K562 (cell line): ENCODE data around the gene RGR. TPM values are rescaled to one million over a fixed set of nuclear protein-coding genes. Genes with fewer than 3 reads are reported as not detected.

Source experiments
- ATAC-seq: fragments of 200-7000 bp; cut with Tn5 transposase; 3 replicates; pipeline ENCODE4 v1.9.1; 2020; ENCODE audit warnings: moderate library complexity
- BruUV-seq: library from RNA; stranded (reverse); fragments of 400-500 nt; replicated peaks from 2 replicates; lab custom pipeline; 2021; lab: Mats Ljungman, UMichigan
- CTCF ChIA-PET: fragments of 300-600 bp; formaldehyde crosslinking; extraction: SDS; loops from one replicate; lab custom pipeline; 2021; ENCODE audit warnings: low intra/inter-chr PET ratio; lab: Yijun Ruan, JAX
- POLR2A ChIA-PET: fragments of 300-600, 350-650 bp; sonication (Branson Sonifier 250); formaldehyde crosslinking; extraction: SDS; loops from one replicate; lab custom pipeline; 2021; ENCODE audit warnings: antibody characterized with exemption, inconsistent platforms; lab: Yijun Ruan, JAX
- DNase-seq, 4 experiments: peaks; one replicate each; pipeline versions ENCODE4 v3.0.0 to v3.0.0-alpha.2; 2011 to 2018; ENCODE audit warnings: low spot score in 3 of 4, mixed read lengths in 3 of 4; ENCODE audit errors: extremely low read depth in 1 of 4
- FAIRE-seq: peaks from 2 replicates; lab custom pipeline; 2011; peaks lifted over from hg19 to GRCh38; lab: Jason Lieb, UNC
- H2AFZ ChIP-seq: 2 replicates; pipeline ENCODE4 v1.6.0; 2011; ENCODE audit warnings: low read depth, low read length, control low read depth, inconsistent platforms
- H3K27ac ChIP-seq: fragments of 200-600 bp; 3 replicates; pipeline ENCODE4 v1.8.0; 2011; ENCODE audit warnings: low read depth, mild to moderate bottlenecking, control low read depth, inconsistent platforms, low read length, moderate library complexity, mixed read lengths; ENCODE audit errors: extremely low read depth
- H3K27me3 ChIP-seq, 2 experiments: fragments of 300-600 bp in 1 of 2; 2 replicates in 1 of 2; 3 replicates in 1 of 2; pipeline versions ENCODE4 v1.6.0 to v1.8.0; 2011; ENCODE audit warnings: inconsistent platforms in 2 of 2, low read length in 2 of 2, mild to moderate bottlenecking in 1 of 2, mixed read lengths in 1 of 2, moderate library complexity in 1 of 2; ENCODE audit not compliant: control insufficient read depth in 2 of 2, insufficient read depth in 2 of 2
- H3K36me3 ChIP-seq: fragments of 300-600 bp; 3 replicates; pipeline ENCODE4 v1.8.0; 2011; ENCODE audit warnings: mild to moderate bottlenecking, low read length, inconsistent platforms; ENCODE audit not compliant: control insufficient read depth, insufficient read depth
- H3K4me1 ChIP-seq, 2 experiments: fragments of 200-600 bp in 1 of 2; replicated peaks in 1 of 2; 2 replicates in 1 of 2; 3 replicates in 1 of 2; pipeline versions ENCODE4 v1.5.1 to v1.8.0; 2011; ENCODE audit warnings: inconsistent platforms in 2 of 2, low read length in 2 of 2, mild to moderate bottlenecking in 1 of 2, mixed read lengths in 1 of 2, moderate library complexity in 1 of 2; ENCODE audit not compliant: control insufficient read depth in 2 of 2, insufficient read depth in 2 of 2
- H3K4me2 ChIP-seq: 2 replicates; pipeline ENCODE4 v1.6.1; 2011; ENCODE audit warnings: low read length, control low read depth, inconsistent platforms, mixed read lengths; ENCODE audit not compliant: insufficient read depth
- H3K4me3 ChIP-seq: fragments of 200-600 bp; sonication (generic), shearing (Covaris generic); 2 replicates; pipeline ENCODE4 v1.5.1; 2016; ENCODE audit warnings: control low read depth, inconsistent platforms
- H3K79me2 ChIP-seq: fragments of 200-600 bp; 3 replicates; pipeline ENCODE4 v1.8.0; 2011; ENCODE audit warnings: low read length, inconsistent platforms; ENCODE audit not compliant: control insufficient read depth, insufficient read depth
- H3K9ac ChIP-seq, 2 experiments: 2 replicates each; pipeline versions ENCODE4 v1.6.0 to v1.6.1; 2011; ENCODE audit warnings: low read depth in 2 of 2, low read length in 2 of 2, control low read depth in 1 of 2, inconsistent platforms in 1 of 2, mild to moderate bottlenecking in 1 of 2, mixed read lengths in 1 of 2; ENCODE audit not compliant: insufficient read depth in 1 of 2
- H3K9me1 ChIP-seq: one replicate; pipeline ENCODE4 v1.6.0; 2011; ENCODE audit warnings: inconsistent platforms, mild to moderate bottlenecking, low read length, moderate library complexity; ENCODE audit not compliant: control insufficient read depth, insufficient read depth
- H3K9me3 ChIP-seq: replicated peaks from 2 replicates; pipeline ENCODE4 v1.5.1; 2011; ENCODE audit warnings: low read depth, low read length, inconsistent platforms; ENCODE audit not compliant: control insufficient read depth, insufficient read depth
- H4K20me1 ChIP-seq: replicated peaks from 2 replicates; pipeline ENCODE4 v1.6.1; 2011; ENCODE audit warnings: low read length, inconsistent platforms, mixed read lengths; ENCODE audit not compliant: control insufficient read depth, insufficient read depth
- CEBPG ChIP-seq, 3 experiments: fragments of 200-800 bp in 1 of 3; sonication (Bioruptor generic) in 1 of 3; sonication (generic) in 1 of 3; formaldehyde crosslinking in 1 of 3; IDR thresholded peaks in 2 of 3; conservative IDR thresholded peaks in 1 of 3; 2 replicates each; pipeline versions ENCODE4 v1.6.1 to v1.8.0; 2016 to 2022; ENCODE audit warnings: missing compliant biosample characterization in 2 of 3, missing genetic modification characterization in 2 of 3, mild to moderate bottlenecking in 1 of 3, missing genetic modification reagents in 1 of 3
- NFRKB ChIP-seq: fragments of 450-650 bp; IDR thresholded peaks from 2 replicates; pipeline ENCODE4 v1.6.1; 2016; ENCODE audit warnings: low read depth
- SMAD1 ChIP-seq: fragments of 150-350 bp; IDR thresholded peaks from 2 replicates; pipeline ENCODE4 v1.6.1; 2014; ENCODE audit warnings: low read length, low read depth; ENCODE audit not compliant: partially characterized antibody
- SREBF1 ChIP-seq: fragments of 150-350 bp; IDR thresholded peaks from 2 replicates; pipeline ENCODE4 v1.6.1; 2014; ENCODE audit warnings: antibody characterized with exemption, low read depth, low read length, borderline replicate concordance
- TEAD2 ChIP-seq: fragments of 450-650 bp; IDR thresholded peaks from 2 replicates; pipeline ENCODE4 v1.6.1; 2016; ENCODE audit warnings: missing genetic modification characterization, control low read depth, missing compliant biosample characterization
- ZBTB49 ChIP-seq: sonication (generic); formaldehyde crosslinking; IDR thresholded peaks from 2 replicates; pipeline ENCODE4 v1.8.0; 2022; ENCODE audit warnings: missing genetic modification reagents, mild to moderate bottlenecking, borderline replicate concordance
- ZNF121 ChIP-seq: sonication (generic); formaldehyde crosslinking; conservative IDR thresholded peaks from 2 replicates; pipeline ENCODE4 v1.8.0; 2022; ENCODE audit warnings: missing genetic modification reagents
- WGBS: fragments of 100-300 bp; shearing (Covaris generic); methylation state at CpG from one replicate; pipeline ENCODE4 v1.1.6; 2016; ENCODE audit warnings: low coverage, mixed read lengths; ENCODE audit not compliant: insufficient coverage; ENCODE audit errors: missing lambda C conversion rate; 5-methylcytosine and 5-hydroxymethylcytosine counted together
- in situ Hi-C: fragments of 300-500 bp; cut with MboI; formaldehyde crosslinking; loops from 4 replicates; pipeline ENCODE4 v1.15.0; 2018; ENCODE audit warnings: inconsistent platforms, mixed read lengths
- intact Hi-C: fragments of 100-400 bp; cut with micrococcal nuclease; formaldehyde crosslinking; loops from 2 replicates; pipeline ENCODE4 v1.14.2; 2022
- polyA plus RNA-seq, 8 experiments: library from polyadenylated mRNA; depleted of rRNA in 4 of 8; stranded (reverse) in 5 of 8; unstranded in 3 of 8; fragments of >200 nt; fragmentation: Nextera tagmentation in 2 of 8; fragmentation: Illumina TruSeq in 1 of 8; extraction: Ambion mirVana in 2 of 8; extraction: Trizol in 1 of 8; gene quantifications; 2 replicates each; pipeline versions ENCODE4 v1.2.1 to v1.2.3, GENCODE V29; 2011 to 2014; ENCODE audit warnings: inconsistent platforms in 1 of 8, missing spikeins in 1 of 8
- total RNA-seq, 7 experiments: library from RNA; depleted of rRNA in 6 of 7; stranded (reverse); fragments of >200 nt in 6 of 7; fragmentation: Illumina TruSeq in 2 of 7; extraction: Trizol in 2 of 7; gene quantifications; 2 replicates each; pipeline versions ENCODE4 v1.2.1 to v1.2.3, GENCODE V29; 2011 to 2021; ENCODE audit warnings: low replicate concordance in 1 of 7

RGR gene
- total and polyA plus RNA-seq, 9 of the 15 experiments (the other 6 are each of a cell fraction or from before 2014, with no cell fraction given): not detected

DNA sequence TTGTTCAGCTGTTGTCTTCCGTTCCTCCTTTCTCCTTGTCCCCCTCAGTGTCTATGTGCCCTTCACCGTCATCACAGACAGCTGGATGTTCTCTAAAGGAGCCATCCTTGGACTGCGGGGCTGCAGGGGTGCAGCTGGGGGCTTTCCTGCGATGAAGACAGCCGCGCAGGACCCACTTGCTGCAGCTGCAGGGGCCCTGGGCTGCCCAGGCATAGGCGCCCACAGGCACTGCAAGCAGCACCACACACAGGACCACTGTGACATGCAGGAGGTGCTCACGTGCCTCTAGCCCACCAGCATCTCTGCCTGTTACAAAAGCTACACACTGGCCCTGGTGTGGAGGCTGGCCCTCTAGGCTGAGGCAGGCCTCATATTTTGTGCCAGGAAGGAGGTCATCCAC is 22.9 kb upstream of the RGR start:
- ChIA-PET POLR2A (interaction anchor here (0.6 kb wide), 1 partner anchor 1005 kb away, joined by 4 read pairs; no protein-coding TSS in a partner anchor), CTCF (no interaction called here)
- DNase-seq: no peak
- TF ChIP-seq CEBPG (CRISPR knock-in tag; IDR thresholded peaks at IDR 0.05) (no peak), CEBPG (tag; conservative IDR thresholded peaks at IDR 0.05 in 1 of 2, IDR thresholded peaks at IDR 0.05 in 1 of 2) (no peak), SMAD1 (no peak), ZBTB49 (CRISPR knock-in tag) (no peak), TEAD2 (tag) (no peak), ZNF121 (CRISPR knock-in tag) (no peak), NFRKB (no peak), SREBF1 (no peak)
- Histone ChIP-seq H2AFZ (no peak overlapping the region), H3K36me3 (no peaks in the 10 kb centered on the region), H3K9me1 (no peaks in the 10 kb centered on the region), H3K9me3 (no peaks in the 10 kb centered on the region), H3K27me3 (peaks cover 2 to 18% of the 10 kb centered on the region in 2 experiments; a peak in 3 of 5 replicates), H4K20me1 (no peaks in the 10 kb centered on the region), H3K27ac (no peak overlapping the region), H3K79me2 (no peaks in the 10 kb centered on the region), H3K9ac (no peak overlapping the region), H3K4me2 (no peak overlapping the region), H3K4me1 (no peaks in the 10 kb centered on the region), H3K4me3 (no peak overlapping the region)
- ATAC-seq: no peak
- FAIRE-seq: no peak
- in situ Hi-C loops (no loop called here), intact Hi-C loops (no loop called here)
- BruUV-seq: no TSS peak
- WGBS: 0% methylated on average over 8 of the region's 8 CpGs
